ENCODE measurements around the gene COQ10A.

The COQ10A gene

GRCh38 chr12:56308714-56309113 lies 42.0 kb downstream of the COQ10A start:
- Histone ChIP-seq H3K27me3 (ENCODE audit: low read length) (no peaks in the 10 kb centered on the region), H3K4me2 (ENCODE audit: low read depth, low read length, poor library complexity, severe bottlenecking) (no peak overlapping the region), H3K4me3 (ENCODE audit: insufficient read depth, low read length, poor library complexity, severe bottlenecking) (no peak overlapping the region), H4K20me1 (ENCODE audit: low read depth, low read length) (no peaks in the 10 kb centered on the region), H3K9me3 (ENCODE audit: insufficient read depth, low read length) (no peaks in the 10 kb centered on the region), H3K79me2 (ENCODE audit: insufficient read depth, low read length) (no peaks in the 10 kb centered on the region), H3K36me3 (ENCODE audit: low read length) (peaks cover 8% of the 10 kb centered on the region; the same call in 1 of the 2 replicates), H3K9me2 (replicated peaks; ENCODE audit: insufficient read depth, low read length) (no peaks in the 10 kb centered on the region), H3K9ac (ENCODE audit: low read length) (no peak overlapping the region), H2AFZ (ENCODE audit: low read depth, low read length, severe bottlenecking) (no peak overlapping the region), H3K27ac (ENCODE audit: low read depth, low read length) (no peak overlapping the region), H3F3A (ENCODE audit: insufficient read depth) (peaks cover 19% of the 10 kb centered on the region; the same call in 1 of the 2 replicates)
- no peak for TF ChIP-seq CTCF (IDR thresholded peaks at IDR 0.05; ENCODE audit: insufficient read depth, low read length, poor library complexity, severe bottlenecking)
- no peak for TF ChIP-seq EZH2phosphoT487 (conservative IDR thresholded peaks at IDR 0.05; ENCODE audit: low read length)

GRCh38 chr12:56311003-56311402 lies 44.3 kb downstream of the COQ10A start:
- H3K4me2 ChIP-seq (ENCODE audit: low read depth, low read length, poor library complexity, severe bottlenecking) = no peak overlapping the region
- H3K4me3 ChIP-seq (ENCODE audit: insufficient read depth, low read length, poor library complexity, severe bottlenecking) = no peak overlapping the region
- peaks cover 11% of the 10 kb centered on the region; the same call in 1 of the 2 replicates for H3F3A ChIP-seq (ENCODE audit: insufficient read depth)
- no peaks in the 10 kb centered on the region for H4K20me1 ChIP-seq (ENCODE audit: low read depth, low read length)
- H3K36me3 ChIP-seq (ENCODE audit: low read length) = peaks cover 13% of the 10 kb centered on the region; the same call in 1 of the 2 replicates
- H3K27me3 ChIP-seq (ENCODE audit: low read length) = no peaks in the 10 kb centered on the region
- H3K9ac ChIP-seq (ENCODE audit: low read length) = no peak overlapping the region
- no peak for TF ChIP-seq CTCF (IDR thresholded peaks at IDR 0.05; ENCODE audit: insufficient read depth, low read length, poor library complexity, severe bottlenecking)
- no peak for TF ChIP-seq EZH2phosphoT487 (conservative IDR thresholded peaks at IDR 0.05; ENCODE audit: low read length)
- no peak overlapping the region for H2AFZ ChIP-seq (ENCODE audit: low read depth, low read length, severe bottlenecking)
- H3K9me2 ChIP-seq (replicated peaks; ENCODE audit: insufficient read depth, low read length) = no peaks in the 10 kb centered on the region
- H3K79me2 ChIP-seq (ENCODE audit: insufficient read depth, low read length) = peaks cover 17% of the 10 kb centered on the region
- H3K27ac ChIP-seq (ENCODE audit: low read depth, low read length) = no peak overlapping the region
- H3K9me3 ChIP-seq (ENCODE audit: insufficient read depth, low read length) = no peaks in the 10 kb centered on the region

GRCh38 chr12:56315249-56315621 lies 48.5 kb downstream of the COQ10A start:
- Histone ChIP-seq H2AFZ (ENCODE audit: low read depth, low read length, severe bottlenecking) (peak overlapping the region; percentile 15), H3K4me2 (ENCODE audit: low read depth, low read length, poor library complexity, severe bottlenecking) (peak overlapping the region; percentile 83), H3K27ac (ENCODE audit: low read depth, low read length) (peak overlapping the region; percentile 25)

More at GRCh38 chr12:56315249-56315621, 48.5 kb downstream of the COQ10A start:
- peaks cover 4% of the 10 kb centered on the region; the same call in 1 of the 2 replicates for H3K36me3 ChIP-seq (ENCODE audit: low read length)
- H3F3A ChIP-seq (ENCODE audit: insufficient read depth) = peaks cover 8% of the 10 kb centered on the region
- peak overlapping the region; percentile 82 for H3K9ac ChIP-seq (ENCODE audit: low read length)
- TF ChIP-seq CTCF (IDR thresholded peaks at IDR 0.05; ENCODE audit: insufficient read depth, low read length, poor library complexity, severe bottlenecking) (no peak), EZH2phosphoT487 (conservative IDR thresholded peaks at IDR 0.05; ENCODE audit: low read length) (no peak)
- H3K27me3 ChIP-seq (ENCODE audit: low read length) = no peaks in the 10 kb centered on the region
- no peaks in the 10 kb centered on the region for H3K9me2 ChIP-seq (replicated peaks; ENCODE audit: insufficient read depth, low read length)
- H3K79me2 ChIP-seq (ENCODE audit: insufficient read depth, low read length) = peaks cover 17% of the 10 kb centered on the region
- H3K4me3 ChIP-seq (ENCODE audit: insufficient read depth, low read length, poor library complexity, severe bottlenecking) = peak overlapping the region; percentile 81
- no peaks in the 10 kb centered on the region for H4K20me1 ChIP-seq (ENCODE audit: low read depth, low read length)
- no peaks in the 10 kb centered on the region for H3K9me3 ChIP-seq (ENCODE audit: insufficient read depth, low read length)

Data from SU-DHL-6 (cell line).